Retinal pigment epithelial cell (primary cell): ENCODE data around the gene AP3D1.

Experiments used
- DNase-seq: peaks from one replicate; pipeline ENCODE4 v3.0.0-alpha.2; 2010; ENCODE audit warnings: low read depth
- H3K4me3 ChIP-seq: 2 replicates; pipeline ENCODE4 v1.5.1; 2011; ENCODE audit warnings: mild to moderate bottlenecking, low read length, control low read depth, moderate library complexity
- CTCF ChIP-seq: conservative IDR thresholded peaks from 2 replicates; pipeline ENCODE4 v1.5.1; 2011; ENCODE audit warnings: low read depth, low read length, control low read depth, inconsistent platforms

The AP3D1 gene

GRCh38 chr19:2181633-2181997 lies 30.2 kb upstream of the AP3D1 start:
- no peak for DNase-seq
- H3K4me3 ChIP-seq: no peak overlapping the region
- TF ChIP-seq CTCF: no peak

DNA sequence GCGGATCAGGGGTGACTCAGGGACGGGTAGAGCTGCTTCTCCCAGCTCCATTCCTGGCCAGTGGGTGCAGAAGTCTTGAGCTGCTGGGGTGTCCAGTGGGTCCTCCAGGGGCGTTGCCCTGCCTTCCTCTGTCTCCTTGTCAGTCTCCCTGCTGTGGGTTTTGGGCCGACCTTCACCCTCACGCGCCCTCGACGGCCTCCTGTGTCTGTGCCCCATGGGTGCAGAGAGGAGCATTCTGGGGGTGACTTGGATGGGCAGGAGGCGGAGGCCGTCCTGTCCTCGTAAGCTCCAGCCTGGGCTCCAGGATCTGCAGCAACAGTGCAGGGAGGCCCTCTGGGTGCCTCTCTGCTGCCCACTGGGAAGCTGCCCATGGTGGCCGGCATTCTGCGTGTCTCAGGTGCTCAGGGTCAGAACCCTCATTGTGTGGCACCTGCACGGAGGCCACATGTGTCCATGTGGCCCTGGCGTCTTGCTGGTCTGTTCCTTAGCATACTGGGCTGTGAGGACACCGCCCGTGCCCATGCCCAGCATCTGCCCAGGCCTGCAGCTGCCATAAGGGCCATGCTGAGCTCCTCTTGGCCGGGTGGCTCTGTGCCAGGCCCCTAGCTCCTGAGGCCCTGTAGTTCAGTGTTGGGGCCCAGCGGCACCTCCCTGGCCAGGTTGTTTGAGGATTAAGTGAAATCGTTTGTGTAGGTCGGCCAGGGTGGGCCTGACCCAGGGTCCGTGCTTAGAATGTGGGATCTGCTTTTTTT lies 29.7 kb upstream of the AP3D1 start:
- TF ChIP-seq CTCF: no peak
- DNase-seq: no peak
- no peak overlapping the region for H3K4me3 ChIP-seq

DNA sequence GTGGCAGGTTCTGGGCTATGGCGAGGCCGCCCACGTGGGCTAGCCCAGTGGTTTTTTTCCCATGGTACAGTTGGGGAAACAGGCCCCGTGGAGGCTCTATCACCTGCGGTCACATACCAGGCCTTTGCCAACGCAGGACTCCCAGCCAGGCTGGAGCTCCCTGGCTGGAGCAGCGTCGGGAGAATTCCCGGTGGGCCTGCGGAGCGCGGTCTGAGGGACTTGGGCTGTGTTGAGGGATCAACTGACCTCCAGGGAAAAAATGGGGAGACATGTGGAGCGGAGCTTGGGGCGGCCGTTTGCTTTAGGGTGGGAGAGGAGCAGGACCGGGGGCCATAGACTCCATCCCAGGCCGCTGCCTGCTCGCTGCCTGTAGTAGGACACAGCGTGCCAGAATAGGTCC lies 28.7 kb upstream of the AP3D1 start:
- no peak overlapping the region for H3K4me3 ChIP-seq
- no peak for TF ChIP-seq CTCF
- no peak for DNase-seq

GRCh38 chr19:2179095-2179494 lies 27.7 kb upstream of the AP3D1 start:
- no peak for DNase-seq
- TF ChIP-seq CTCF: no peak
- no peak overlapping the region for H3K4me3 ChIP-seq

DNA sequence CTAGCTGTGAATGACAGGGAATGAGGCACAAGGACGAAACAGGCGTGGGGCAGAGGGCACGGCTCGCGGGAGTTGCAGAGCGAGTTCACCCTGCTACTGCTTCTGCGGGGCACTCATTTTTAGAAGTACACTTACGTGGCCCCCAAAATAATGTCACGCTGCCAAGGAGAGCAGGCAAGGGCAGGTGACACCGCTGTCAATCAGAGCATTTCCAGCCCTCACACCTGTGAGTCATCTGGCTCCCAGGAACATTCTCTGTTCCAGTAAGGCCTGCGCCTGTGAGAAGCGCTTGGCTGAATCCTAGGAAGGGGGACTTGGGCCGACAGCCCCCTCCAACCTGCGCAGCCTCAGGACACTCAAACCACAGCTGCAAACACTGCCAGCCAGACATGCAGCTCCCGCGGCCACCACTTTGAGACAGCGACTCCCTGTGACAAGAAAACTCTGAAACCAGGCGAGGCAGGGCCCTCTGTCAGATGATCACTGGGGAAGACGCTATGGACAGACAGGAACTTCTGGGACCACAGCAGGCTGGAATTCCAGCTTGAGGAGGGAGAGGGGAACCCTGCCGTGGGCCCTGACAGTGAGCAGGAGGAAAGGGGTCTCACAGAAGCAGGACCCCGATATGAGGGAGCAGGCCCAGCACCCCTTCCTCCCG lies 25.1 kb upstream of the AP3D1 start:
- no peak for TF ChIP-seq CTCF
- H3K4me3 ChIP-seq: no peak overlapping the region
- DNase-seq: no peak

DNA sequence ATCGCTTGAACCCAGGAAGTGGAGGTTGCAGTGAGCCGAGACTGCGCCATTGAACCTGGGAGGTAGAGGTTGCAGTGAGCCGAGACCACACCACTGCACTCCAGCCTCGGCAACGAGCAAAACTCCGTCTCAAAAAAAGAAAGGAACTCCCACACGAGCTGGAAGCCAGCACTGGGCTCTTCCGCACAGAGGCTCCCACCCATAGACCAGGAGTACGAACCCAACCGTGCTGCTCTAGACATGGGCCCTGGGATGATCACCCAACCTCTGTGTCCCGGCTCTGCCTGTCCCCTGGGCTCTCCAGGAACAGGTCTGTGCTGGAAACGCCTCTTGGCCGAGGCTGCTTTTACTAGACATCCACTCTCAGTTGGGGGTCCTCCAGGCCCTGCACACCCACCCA lies 24.4 kb upstream of the AP3D1 start:
- no peak for TF ChIP-seq CTCF
- H3K4me3 ChIP-seq: no peak overlapping the region
- no peak for DNase-seq

DNA sequence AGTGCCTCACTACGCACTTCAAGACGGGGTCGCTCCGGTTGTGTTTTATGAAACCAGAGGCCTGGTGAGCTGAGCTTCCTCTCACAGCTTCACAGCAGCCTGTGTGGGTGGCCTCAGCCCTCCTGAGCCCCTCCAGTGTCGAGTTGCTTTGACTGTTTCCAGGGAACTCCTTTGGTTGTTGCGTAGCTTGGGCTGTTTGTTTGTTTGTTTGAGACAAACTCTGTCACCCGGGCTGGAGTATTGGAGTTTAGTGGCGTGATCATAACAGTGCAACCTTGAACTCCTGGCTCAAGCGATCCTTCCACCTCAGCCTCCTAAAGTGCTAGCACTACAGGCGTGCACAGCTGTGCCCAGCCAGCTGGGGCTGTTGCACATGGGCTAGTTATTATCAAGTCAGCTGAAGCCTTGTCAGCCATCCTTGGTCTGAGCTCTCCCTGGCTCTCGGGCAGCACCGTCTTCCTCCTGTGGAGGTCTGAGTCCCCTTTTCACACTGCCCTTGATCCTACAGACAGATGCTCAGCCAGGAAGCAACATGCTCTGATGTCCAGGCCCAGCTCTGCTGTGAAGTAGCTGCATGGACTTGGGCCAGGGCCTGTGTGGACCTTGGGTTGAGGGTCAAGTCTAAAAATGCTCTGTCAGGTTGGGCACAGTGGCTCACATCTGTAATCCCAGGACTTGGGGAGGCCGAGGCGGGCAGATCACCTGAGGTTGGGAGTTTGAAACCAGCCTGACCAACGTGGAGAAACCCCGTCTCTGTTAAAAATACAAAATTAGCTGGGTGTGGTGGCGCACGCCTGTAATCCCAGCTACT lies 22.6 kb upstream of the AP3D1 start:
- TF ChIP-seq CTCF: no peak
- no peak overlapping the region for H3K4me3 ChIP-seq
- no peak for DNase-seq
